ENCODE results near the gene CHD5.
"Not testable (repeated sequence)": the region's sequence is repeated elsewhere in the genome, so short reads cannot be mapped to it uniquely, and the experiment has no call there.

CHD5 gene

DNA sequence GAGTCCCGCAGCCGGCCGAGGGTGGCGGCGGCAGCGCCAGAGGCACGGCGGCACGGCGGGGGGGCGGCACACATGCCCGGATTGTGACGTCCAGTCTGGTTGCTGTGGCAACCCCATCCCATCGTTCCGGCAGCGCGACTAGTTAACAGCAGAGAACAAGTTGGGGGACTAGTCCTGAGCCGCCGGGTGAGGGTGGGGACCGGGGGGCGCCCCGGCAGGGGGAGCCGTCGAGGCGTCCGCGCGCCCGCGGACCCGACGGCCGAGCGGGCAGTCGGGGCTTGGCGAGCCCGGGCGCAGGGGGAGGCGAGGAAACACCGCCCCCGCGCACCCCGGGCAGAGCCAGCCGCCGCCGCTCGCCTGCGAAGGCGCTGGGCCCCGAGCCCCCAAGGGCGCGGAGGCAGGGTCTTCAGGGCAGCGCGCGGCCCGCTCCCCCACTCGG, at the start of gene CHD5:
CHD5 (minus strand) TSS at position 54 of the 439 bp plus-strand sequence. CDS start 298 bp downstream, outside the sequence.
- TF ChIP-seq, protein P1, sequence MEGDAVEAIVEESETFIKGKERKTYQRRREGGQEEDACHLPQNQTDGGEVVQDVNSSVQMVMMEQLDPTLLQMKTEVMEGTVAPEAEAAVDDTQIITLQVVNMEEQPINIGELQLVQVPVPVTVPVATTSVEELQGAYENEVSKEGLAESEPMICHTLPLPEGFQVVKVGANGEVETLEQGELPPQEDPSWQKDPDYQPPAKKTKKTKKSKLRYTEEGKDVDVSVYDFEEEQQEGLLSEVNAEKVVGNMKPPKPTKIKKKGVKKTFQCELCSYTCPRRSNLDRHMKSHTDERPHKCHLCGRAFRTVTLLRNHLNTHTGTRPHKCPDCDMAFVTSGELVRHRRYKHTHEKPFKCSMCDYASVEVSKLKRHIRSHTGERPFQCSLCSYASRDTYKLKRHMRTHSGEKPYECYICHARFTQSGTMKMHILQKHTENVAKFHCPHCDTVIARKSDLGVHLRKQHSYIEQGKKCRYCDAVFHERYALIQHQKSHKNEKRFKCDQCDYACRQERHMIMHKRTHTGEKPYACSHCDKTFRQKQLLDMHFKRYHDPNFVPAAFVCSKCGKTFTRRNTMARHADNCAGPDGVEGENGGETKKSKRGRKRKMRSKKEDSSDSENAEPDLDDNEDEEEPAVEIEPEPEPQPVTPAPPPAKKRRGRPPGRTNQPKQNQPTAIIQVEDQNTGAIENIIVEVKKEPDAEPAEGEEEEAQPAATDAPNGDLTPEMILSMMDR (conservative IDR thresholded peaks at IDR 0.05; ENCODE audit: low read length): no peak
- no peak for DNase-seq (ENCODE audit: low read depth)

DNA sequence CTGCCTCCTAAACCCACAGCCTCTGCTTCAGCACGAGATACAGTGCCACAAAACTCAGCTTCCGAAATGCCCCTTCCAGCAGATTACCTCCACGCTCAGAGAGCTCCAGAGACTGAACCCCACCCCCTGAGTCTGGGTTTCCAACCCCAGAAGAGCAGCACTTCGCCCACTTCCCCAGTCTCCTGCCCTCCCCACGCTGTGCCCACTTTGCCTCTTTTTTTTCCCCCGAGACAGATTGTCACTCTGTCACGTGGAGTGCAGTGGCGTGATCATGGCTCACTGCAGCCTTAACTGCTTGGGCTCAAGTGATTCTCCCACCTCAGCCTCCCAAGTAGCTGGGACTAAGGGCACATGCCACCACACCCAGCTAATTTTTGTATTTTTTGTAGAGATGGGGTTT, 45.5 kb upstream of the CHD5 start:
- no peak for DNase-seq (ENCODE audit: low read depth)
- TF ChIP-seq, protein P1 (conservative IDR thresholded peaks at IDR 0.05; ENCODE audit: low read length): no peak
- H3K4me3 ChIP-seq (ENCODE audit: low read length): no peak overlapping the region

More for the DNA sequence above, at the start of gene CHD5:
- no peak within 1 kb of the TSS for H3K4me3 ChIP-seq (ENCODE audit: low read length)

DNA sequence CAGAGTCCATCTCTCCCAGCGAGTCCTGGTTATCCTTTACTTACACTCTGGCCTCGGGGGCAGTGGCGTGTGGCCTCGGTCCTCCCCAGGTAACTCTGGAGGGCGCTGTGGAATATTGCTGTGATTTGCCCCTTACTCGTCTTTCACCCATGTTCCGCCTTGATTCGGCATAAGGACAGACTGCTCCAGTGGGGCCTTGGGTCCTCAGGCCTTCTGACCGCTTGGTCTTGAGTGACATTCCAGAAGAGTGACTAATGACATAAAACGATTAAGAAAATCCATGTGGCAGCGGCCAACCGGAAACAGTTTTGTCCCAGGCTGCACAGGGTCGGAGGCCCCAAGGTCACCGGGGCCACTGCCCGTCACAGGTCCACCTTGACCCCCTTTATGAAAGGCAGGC, 44.6 kb upstream of the CHD5 start:
- H3K4me3 ChIP-seq (ENCODE audit: low read length): no peak overlapping the region
- TF ChIP-seq, protein P1 (conservative IDR thresholded peaks at IDR 0.05; ENCODE audit: low read length): no peak
- DNase-seq (ENCODE audit: low read depth): no peak

DNA sequence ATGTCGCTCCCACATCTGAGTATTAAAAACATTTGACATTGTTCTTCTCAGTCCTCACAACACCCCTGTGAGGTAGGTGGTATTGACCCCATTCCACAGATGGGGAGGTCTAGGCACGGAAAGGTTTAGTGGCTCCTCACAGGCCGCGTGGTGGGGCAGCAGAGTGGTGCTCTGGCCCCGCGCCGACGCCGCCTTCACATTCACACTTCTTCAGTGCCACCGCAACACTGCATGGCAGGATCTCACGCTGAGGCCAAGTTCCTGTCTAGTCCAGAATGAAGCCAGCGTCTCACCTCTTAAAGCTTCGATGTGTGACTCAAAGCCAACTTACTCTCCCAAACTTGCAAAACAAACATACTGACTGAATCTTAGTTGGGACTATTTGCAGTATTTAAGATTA, 43.5 kb upstream of the CHD5 start:
- no peak for DNase-seq (ENCODE audit: low read depth)
- H3K4me3 ChIP-seq (ENCODE audit: low read length): no peak overlapping the region
- TF ChIP-seq, protein P1 (conservative IDR thresholded peaks at IDR 0.05; ENCODE audit: low read length): no peak

DNA sequence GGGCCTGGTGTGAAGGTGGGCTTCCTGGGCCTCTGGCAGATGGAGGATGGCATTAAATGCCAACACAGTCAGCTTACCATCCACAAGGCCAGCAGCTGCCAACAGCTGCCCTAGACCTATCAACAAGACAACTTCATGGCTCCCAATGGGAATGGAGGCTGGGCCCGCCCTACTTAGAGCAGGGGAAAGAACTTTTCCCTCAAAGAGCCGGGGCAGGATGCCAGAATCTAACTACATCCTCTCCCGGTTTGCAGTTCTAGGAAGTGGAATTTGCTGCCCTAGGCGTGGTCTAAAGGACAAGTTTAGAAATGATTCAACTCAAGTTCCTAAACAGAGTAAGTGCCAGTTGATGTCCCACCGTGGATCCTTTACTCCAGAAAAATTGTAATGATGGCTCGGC, 42.5 kb upstream of the CHD5 start:
- TF ChIP-seq, protein P1 (conservative IDR thresholded peaks at IDR 0.05; ENCODE audit: low read length): no peak
- peak; percentile 44 for DNase-seq (ENCODE audit: low read depth)
- no peak overlapping the region for H3K4me3 ChIP-seq (ENCODE audit: low read length)

DNA sequence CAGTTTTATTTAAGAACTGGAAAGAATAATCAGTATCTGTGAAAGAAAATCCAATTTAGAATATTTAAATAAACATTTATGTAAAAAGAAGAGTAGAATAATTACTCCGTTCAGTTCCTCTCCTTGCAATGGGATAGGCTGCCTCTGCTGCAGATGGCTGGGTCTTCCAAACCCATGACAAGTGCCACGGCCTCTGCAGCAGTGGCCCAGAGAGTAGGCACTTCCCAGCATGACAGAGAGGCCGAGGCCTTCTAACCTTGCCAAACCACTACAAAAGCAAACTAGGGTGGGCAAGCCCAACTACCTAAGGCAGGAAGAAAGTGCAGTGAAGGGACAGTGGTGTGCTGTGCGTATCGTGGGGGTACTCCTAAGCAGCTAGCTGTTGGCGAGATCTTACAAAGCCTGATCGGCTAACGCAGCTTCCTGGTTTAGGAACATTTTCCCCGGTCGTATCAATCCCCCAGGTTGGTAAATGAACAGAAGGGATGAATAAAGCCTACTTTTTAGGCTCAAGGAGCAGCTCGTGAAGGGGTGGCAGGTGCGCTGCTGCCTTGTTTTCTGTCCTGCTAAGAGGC, 41.2 kb upstream of the CHD5 start:
- H3K4me3 ChIP-seq (ENCODE audit: low read length): no peak overlapping the region
- TF ChIP-seq, protein P1 (conservative IDR thresholded peaks at IDR 0.05; ENCODE audit: low read length): no peak
- no peak for DNase-seq (ENCODE audit: low read depth)

DNA sequence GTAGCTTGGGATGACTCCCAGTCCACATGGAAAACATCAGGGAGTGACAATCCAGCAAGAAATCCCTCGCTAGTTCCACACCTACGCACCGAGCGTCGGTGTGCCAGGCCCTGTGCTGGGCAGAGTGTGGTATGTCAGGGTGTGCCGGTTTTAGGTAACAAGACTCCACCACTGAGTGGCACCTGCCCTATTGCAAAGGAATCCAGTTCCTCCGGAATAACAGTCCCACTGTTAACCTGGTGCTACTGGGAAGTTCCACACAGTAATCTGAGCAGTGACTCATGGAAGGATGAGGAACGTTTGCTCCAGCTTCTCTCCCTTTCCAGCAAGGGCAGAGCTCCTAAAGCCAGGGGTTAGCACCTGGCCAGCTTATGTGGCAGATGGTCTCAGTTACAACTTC, 40.1 kb upstream of the CHD5 start:
- TF ChIP-seq, protein P1 (conservative IDR thresholded peaks at IDR 0.05; ENCODE audit: low read length): no peak
- no peak for DNase-seq (ENCODE audit: low read depth)

DNA sequence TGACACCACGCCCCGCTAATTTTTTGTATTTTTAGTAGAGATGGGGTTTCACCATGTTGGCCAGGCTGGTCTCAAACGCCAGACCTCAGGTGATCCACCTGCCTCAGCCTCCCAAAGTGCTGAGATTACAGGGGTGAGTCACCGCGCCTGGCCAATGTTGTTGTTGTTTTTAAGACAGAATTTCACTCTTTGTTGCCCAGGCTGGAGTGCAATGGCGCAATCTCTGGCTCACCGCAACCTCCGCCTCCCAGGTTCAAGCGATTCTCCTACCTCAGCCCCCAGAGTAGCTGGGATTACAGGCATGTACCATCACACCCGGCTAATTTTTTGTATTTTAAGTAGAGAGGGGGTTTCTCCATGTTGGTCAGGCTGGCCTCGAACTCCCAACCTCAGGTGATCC, 39.5 kb upstream of the CHD5 start:
- not testable (repeated sequence) for DNase-seq (ENCODE audit: low read depth); H3K4me3 ChIP-seq (ENCODE audit: low read length)

More for the DNA sequence above, 40.1 kb upstream of the CHD5 start:
- H3K4me3 ChIP-seq (ENCODE audit: low read length): no peak overlapping the region

Data from AG10803 (cell line).